Endothelial cell (in vitro differentiated cells): ENCODE results near the gene PHAF1. TPM values are rescaled to one million over a fixed set of nuclear protein-coding genes. Genes with fewer than 3 reads are reported as not detected.

Experiments
- DNase-seq: peaks from one replicate; pipeline ENCODE4 v3.0.0; 2021; ENCODE audit warnings: low spot score
- H3K27ac Mint-ChIP-seq: one replicate; pipeline ENCODE4 v1.8.0; 2021; ENCODE audit warnings: mixed read lengths, inconsistent platforms; ENCODE audit not compliant: unreplicated experiment
- H3K27me3 Mint-ChIP-seq: one replicate; pipeline ENCODE4 v1.8.0; 2021; ENCODE audit warnings: mild to moderate bottlenecking, moderate library complexity, mixed read lengths, inconsistent platforms; ENCODE audit not compliant: unreplicated experiment
- H3K36me3 Mint-ChIP-seq: one replicate; pipeline ENCODE4 v1.8.0; 2021; ENCODE audit warnings: mild to moderate bottlenecking, low read depth, mixed read lengths, inconsistent platforms; ENCODE audit not compliant: unreplicated experiment
- H3K4me1 Mint-ChIP-seq: one replicate; pipeline ENCODE4 v1.8.0; 2021; ENCODE audit warnings: mild to moderate bottlenecking, mixed read lengths, inconsistent platforms; ENCODE audit not compliant: unreplicated experiment
- H3K4me3 Mint-ChIP-seq: one replicate; pipeline ENCODE4 v1.8.0; 2021; ENCODE audit warnings: mild to moderate bottlenecking, mixed read lengths, inconsistent platforms; ENCODE audit not compliant: unreplicated experiment
- H3K9me3 Mint-ChIP-seq: one replicate; pipeline ENCODE4 v1.8.0; 2021; ENCODE audit warnings: mixed read lengths, inconsistent platforms; ENCODE audit not compliant: unreplicated experiment
- total RNA-seq: library from RNA; stranded (reverse); fragmentation: NEBNext Ultra II Directional; extraction: Animal tissue kit (Norgen Biotek cat#: 25700); gene quantifications from one replicate; pipeline ENCODE4 v1.2.1, GENCODE V29; 2021; ENCODE audit not compliant: unreplicated experiment
- TF ChIP-seq, protein P1 (sequence below): fragments of 200-600 bp; sonication (generic); IDR thresholded peaks from one replicate; pipeline ENCODE4 v1.5.0; 2021; ENCODE audit warnings: antibody characterized with exemption; ENCODE audit not compliant: unreplicated experiment

The PHAF1 gene
- total RNA-seq, 1 donor from 2014 or later = 17.7 TPM

DNA sequence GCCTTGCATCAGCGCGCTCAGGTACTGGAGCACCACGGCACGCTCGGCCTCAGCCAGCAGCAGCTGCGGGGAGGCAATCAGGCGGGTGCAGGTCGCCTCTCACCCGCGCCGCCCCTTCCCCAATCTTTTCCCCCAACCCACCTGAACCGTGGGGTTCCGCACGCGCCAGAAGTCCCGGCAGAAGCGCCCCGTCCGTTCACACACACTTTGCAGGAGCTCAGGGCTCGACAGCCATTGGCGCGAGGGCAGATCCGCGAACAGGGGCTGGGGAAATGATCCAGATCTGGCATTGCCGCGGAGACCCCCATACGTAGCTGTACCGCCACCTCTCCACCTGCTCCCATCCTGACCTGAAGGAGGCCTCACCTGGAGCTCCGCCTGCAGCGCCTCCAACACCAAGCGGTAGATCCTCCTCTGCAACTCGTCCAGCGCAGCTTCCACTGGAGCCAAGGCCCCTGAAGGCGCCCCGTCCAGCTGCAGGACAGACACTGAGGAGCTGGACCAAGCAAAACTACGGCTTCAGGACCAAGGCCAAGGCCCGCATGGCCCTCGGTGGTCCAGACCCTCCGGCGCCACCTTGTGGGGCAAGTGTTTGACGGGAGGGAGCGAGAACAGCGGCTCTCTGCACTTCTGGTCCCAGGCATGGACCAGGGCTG is 75.4 kb downstream of the PHAF1 start:
- TF ChIP-seq, protein P1, sequence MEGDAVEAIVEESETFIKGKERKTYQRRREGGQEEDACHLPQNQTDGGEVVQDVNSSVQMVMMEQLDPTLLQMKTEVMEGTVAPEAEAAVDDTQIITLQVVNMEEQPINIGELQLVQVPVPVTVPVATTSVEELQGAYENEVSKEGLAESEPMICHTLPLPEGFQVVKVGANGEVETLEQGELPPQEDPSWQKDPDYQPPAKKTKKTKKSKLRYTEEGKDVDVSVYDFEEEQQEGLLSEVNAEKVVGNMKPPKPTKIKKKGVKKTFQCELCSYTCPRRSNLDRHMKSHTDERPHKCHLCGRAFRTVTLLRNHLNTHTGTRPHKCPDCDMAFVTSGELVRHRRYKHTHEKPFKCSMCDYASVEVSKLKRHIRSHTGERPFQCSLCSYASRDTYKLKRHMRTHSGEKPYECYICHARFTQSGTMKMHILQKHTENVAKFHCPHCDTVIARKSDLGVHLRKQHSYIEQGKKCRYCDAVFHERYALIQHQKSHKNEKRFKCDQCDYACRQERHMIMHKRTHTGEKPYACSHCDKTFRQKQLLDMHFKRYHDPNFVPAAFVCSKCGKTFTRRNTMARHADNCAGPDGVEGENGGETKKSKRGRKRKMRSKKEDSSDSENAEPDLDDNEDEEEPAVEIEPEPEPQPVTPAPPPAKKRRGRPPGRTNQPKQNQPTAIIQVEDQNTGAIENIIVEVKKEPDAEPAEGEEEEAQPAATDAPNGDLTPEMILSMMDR = peak; percentile 68
- Mint-ChIP-seq H3K4me1 (peaks cover 27% of the 10 kb centered on the region), H3K27me3 (peaks cover 6% of the 10 kb centered on the region), H3K27ac (peak overlapping the region; percentile 80), H3K4me3 (peak overlapping the region; percentile 88), H3K9me3 (no peaks in the 10 kb centered on the region), H3K36me3 (peaks cover 6% of the 10 kb centered on the region)
- DNase-seq = peak; percentile 99

DNA sequence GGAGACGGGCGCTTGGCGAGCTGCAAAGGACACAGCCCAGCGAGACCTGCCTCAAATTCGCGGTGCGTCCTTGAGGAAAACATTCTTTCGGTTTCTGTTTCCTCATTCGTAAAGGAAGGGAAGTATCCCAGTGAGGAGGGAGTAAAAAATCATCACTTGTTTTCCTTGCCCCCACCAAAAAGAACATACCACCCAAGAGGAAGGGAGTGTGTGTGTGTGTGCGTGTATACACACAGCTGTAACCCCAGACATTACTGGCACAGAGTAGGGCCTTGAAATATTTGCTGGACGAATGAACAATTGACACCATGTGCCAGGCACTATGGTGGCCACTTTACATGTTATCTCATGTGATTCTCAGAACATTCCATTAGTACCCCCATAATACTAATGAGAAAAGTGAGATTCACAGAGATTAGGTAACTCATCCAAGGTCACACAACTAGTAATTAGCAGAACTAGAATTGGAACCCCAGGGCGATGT is 76.0 kb downstream of the PHAF1 start:
- peaks cover 6% of the 10 kb centered on the region for H3K27me3 Mint-ChIP-seq
- no peak for DNase-seq
- H3K9me3 Mint-ChIP-seq = no peaks in the 10 kb centered on the region
- TF ChIP-seq, protein P1 = no peak
- H3K36me3 Mint-ChIP-seq = peaks cover 6% of the 10 kb centered on the region
- peaks cover 32% of the 10 kb centered on the region for H3K4me1 Mint-ChIP-seq
- peak overlapping the region; percentile 88 for H3K4me3 Mint-ChIP-seq
- no peak overlapping the region for H3K27ac Mint-ChIP-seq

DNA sequence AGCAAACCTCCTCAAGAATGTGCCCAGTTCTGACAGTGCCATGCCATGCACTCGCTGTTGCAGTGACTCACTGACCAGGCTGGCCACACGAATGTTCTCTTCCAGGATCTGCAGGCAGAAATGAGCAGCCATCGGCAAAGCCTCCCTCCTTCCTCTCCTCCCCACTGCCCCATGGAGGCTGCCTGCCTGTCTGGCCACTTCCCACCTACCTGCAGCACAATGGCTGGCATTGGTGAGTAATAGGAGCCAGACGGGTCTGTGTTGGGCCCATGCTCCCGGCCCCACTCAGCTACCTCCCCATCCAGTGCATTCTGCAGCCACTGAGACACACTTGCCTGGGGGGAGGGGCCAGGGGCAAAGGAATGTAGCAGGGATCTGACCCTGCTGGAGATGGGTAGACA is 76.8 kb downstream of the PHAF1 start:
- Mint-ChIP-seq H3K27me3 (peaks cover 10% of the 10 kb centered on the region), H3K4me3 (peak overlapping the region; percentile 37), H3K27ac (no peak overlapping the region), H3K4me1 (peaks cover 39% of the 10 kb centered on the region), H3K36me3 (peaks cover 6% of the 10 kb centered on the region), H3K9me3 (no peaks in the 10 kb centered on the region)
- DNase-seq = no peak
- TF ChIP-seq, protein P1 = no peak

DNA sequence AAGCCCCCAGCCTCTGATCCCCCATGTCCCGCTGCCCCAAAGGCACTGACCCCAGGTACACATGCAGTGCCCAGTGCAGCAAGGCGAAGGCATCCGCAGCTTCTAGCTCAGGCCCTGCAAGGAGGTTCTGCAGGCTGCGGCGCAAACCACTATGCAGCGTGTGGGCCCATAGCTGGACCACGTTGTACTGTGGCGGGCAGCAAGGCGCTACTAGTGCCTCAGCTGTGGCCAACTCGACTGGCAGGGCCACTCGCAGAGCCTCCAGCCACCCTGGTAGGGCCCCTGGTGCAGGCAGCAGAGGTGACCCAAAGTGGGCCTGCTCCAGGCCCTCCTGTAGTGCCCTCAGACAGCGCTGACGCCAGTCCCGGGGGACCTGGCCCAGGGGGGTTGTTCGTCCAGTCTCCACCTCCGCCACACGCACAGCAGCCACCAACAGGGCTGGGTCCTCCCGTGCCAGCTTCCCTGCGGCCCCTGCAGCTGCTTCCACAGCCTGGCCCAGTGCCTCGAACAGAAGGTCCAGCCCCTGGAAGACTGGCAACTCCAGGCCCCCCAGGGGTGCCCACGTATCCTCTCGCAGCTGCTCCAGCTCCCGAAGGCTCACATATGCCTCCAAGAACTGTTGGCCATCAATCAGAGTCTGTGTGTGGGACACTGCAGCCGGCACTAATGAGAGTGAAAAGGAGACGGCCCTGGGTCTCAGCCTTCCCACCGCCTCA is 77.6 kb downstream of the PHAF1 start:
- TF ChIP-seq, protein P1 = no peak
- H3K27ac Mint-ChIP-seq = no peak overlapping the region
- H3K9me3 Mint-ChIP-seq = no peaks in the 10 kb centered on the region
- H3K4me3 Mint-ChIP-seq = no peak overlapping the region
- no peak for DNase-seq
- peaks cover 12% of the 10 kb centered on the region for H3K27me3 Mint-ChIP-seq
- H3K4me1 Mint-ChIP-seq = peaks cover 42% of the 10 kb centered on the region
- H3K36me3 Mint-ChIP-seq = peaks cover 6% of the 10 kb centered on the region

DNA sequence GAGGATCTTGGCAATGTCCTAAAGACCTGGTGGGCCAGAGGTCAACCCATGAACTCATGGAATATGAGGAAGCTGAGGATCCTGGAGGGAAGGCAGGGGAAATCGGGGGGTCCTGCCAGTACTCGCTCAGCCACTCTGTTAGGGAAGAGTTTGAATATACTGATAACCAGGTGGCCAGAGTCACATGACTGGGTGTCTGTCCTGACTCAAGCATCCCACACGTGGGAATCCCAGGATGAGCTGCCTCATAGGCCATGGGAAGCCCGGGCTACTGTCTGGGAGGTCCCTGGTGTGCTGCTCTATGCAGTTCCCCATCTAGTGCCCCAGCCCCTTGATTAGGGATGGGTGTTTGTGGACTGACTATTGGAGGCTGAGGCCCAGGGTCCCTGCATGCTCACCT is 78.6 kb downstream of the PHAF1 start:
- peaks cover 12% of the 10 kb centered on the region for H3K36me3 Mint-ChIP-seq
- H3K4me3 Mint-ChIP-seq = peak overlapping the region; percentile 71
- TF ChIP-seq, protein P1 = no peak
- DNase-seq = no peak
- H3K4me1 Mint-ChIP-seq = peaks cover 49% of the 10 kb centered on the region
- peaks cover 15% of the 10 kb centered on the region for H3K27me3 Mint-ChIP-seq
- no peak overlapping the region for H3K27ac Mint-ChIP-seq
- H3K9me3 Mint-ChIP-seq = no peaks in the 10 kb centered on the region
